ENCODE data around the gene TRDMT1. TPM values are rescaled to one million over a fixed set of nuclear protein-coding genes. Genes with fewer than 3 reads are reported as not detected.

TRDMT1 gene
- polyA plus RNA-seq, 1 donor = 7.2 TPM

- no peak for DNase-seq
These were observed 26.8 kb downstream of the TRDMT1 start for GRCh38 chr10:17174626-17175025.

- no peak for DNase-seq
These were observed 30.3 kb downstream of the TRDMT1 start for GRCh38 chr10:17171141-17171641.

DNA sequence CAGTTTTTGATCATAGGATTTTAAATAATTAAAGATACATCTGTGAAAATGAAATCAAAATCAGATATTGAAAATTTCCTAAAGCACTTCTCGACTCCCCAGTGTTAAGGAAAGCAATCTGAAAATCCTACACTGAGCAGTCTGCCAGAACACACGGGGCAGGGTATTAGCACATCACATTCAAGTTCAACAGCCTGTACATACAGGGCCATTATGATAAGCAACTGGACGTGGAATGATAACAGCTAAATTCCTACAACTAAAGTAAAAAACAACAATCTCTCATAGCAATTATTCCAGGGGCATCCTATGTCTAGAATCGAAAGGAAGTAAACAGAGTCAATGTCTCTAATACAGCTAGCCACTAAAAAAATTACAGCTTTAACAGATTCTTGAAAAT, 31.7 kb downstream of the TRDMT1 start:
- no peak for DNase-seq

DNA sequence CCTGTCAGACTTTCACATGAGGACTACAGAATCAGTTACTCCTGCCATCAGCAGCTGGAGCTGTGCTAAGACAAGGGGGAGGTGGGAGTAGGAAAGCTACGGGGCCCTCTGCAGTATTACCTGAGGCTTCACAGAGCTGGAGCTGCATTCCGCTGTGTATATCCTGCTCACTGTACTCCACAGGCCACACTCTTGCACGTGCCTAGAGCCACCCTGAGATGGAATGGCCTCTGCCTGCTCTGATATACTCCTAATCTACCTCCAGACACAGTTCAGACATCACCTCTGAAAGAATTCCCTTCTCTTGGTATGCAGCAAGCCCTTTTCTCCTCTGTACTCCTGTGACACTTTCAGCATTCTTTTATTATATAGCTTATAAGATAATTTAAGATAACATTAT, 34.8 kb downstream of the TRDMT1 start:
- no peak for DNase-seq

GRCh38 chr10:17162828-17163227, 38.6 kb downstream of the TRDMT1 start:
- DNase-seq = no peak

- no peak for DNase-seq
These were observed 39.7 kb downstream of the TRDMT1 start for GRCh38 chr10:17161775-17162174.

- no peak for DNase-seq
These were observed 44.4 kb downstream of the TRDMT1 start for GRCh38 chr10:17157024-17157423.

DNA sequence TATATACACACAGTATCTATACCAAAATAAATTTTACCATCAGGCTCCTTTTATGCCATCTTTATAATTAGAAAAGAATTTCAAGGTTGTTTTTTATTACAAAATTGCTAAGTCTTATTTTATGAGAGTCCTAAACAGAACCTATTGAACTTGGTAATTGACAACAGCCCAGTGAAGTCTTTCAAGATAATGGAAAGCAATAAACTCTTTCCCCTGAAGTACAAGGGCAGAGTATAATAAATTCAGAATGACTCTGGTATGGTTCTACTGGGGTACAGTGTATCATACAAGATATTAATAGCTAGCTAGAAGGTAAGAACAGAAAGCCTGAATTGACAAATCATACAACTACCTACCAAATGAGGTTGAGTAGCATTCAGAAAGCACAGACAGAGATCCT, 45.6 kb downstream of the TRDMT1 start:
- no peak for DNase-seq

- DNase-seq = no peak
These were observed 47.4 kb downstream of the TRDMT1 start for GRCh38 chr10:17154116-17154515.

GRCh38 chr10:17153321-17153720, 48.2 kb downstream of the TRDMT1 start:
- no peak for DNase-seq

DNA sequence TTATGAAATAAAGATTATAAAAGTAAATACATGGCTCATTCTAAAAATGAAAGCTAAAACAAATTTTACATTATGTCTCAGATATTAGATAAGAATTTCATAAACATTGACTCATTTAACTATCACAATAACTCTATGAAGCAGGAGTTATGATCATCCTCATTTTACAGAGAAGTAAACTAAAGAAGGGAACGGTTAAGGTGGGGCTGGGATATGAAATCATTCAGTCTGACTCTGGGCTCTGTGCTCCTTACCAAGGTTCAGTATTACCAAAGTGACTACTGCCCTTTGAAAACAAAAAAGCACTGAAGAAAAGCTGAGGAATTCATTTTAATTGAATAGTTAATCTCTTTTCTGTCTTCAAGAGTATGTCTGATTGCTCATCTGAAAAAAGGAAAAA, 49.8 kb downstream of the TRDMT1 start:
- DNase-seq = no peak

- DNase-seq = no peak
These were observed 53.5 kb downstream of the TRDMT1 start for GRCh38 chr10:17147884-17148489.

GRCh38 chr10:17146892-17147291, 54.6 kb downstream of the TRDMT1 start:
- DNase-seq = no peak

DNA sequence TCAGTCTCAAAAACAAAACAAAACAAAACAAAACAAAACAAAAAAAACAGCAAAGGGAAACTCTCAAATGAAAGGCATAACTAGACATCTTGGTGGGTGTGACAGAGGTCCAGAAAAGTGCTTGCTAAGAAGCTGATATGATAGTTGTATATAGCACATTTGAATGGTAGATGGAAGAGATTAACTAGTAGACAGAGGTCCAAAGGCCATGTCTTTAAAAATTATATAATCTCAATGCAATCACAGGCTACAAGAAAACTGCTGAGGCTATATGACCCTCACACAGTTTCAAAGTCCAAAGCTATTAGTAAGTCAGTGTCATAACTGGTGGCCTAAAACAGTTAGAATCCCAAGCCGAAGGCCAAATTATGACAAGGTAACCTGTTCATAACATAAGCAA, 56.2 kb downstream of the TRDMT1 start:
- DNase-seq = no peak

DNA sequence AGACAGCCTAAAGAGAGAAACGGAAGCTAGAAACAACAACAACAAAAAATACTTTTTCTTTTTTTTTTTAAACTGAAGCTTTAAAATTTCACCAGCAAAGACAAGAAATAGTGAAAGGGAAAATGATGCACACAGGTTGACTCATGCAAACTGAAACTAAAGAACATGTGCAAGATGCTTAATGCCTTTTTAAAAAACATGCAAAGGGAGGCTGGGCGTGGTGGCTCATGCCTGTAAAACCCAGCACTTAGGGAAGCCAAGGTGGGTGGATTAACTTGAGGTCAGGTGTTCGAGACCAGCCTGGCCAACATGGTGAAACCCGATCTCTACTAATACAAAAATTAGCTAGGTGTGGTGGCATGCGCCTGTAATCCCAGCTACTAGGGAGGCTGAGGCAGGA, 56.7 kb downstream of the TRDMT1 start:
- DNase-seq = no peak

GRCh38 chr10:17144032-17144431, 57.4 kb downstream of the TRDMT1 start:
- DNase-seq = no peak

DNA sequence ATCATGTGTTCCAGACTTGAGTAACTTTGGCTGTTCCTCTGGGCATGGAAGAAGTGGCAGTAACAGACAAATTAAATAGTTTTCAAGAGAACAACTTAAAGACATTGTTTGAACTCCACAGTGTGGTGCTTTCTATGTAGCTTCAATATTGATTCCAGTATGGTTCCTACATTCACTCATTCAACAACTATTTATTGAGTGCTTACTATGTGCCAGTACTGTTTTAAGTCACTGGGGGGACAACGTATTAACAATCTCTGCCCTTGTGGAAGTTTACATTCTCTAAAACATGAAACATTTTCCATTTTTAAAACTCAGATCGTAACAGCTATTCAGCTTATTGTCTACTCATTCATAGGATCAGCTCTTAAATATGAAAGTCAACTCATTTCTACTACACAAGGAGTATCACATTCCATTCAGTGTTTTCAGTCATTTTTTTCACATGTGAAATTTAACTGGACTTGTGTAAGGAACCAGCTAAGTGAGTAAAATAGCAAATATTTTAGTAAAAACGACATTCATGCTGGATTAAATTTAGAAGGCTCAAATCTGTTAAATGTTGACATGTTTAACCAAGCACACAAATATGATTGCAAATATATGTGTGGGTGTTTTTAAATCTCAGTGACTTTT, 58.3 kb downstream of the TRDMT1 start:
- DNase-seq = no peak

DNA sequence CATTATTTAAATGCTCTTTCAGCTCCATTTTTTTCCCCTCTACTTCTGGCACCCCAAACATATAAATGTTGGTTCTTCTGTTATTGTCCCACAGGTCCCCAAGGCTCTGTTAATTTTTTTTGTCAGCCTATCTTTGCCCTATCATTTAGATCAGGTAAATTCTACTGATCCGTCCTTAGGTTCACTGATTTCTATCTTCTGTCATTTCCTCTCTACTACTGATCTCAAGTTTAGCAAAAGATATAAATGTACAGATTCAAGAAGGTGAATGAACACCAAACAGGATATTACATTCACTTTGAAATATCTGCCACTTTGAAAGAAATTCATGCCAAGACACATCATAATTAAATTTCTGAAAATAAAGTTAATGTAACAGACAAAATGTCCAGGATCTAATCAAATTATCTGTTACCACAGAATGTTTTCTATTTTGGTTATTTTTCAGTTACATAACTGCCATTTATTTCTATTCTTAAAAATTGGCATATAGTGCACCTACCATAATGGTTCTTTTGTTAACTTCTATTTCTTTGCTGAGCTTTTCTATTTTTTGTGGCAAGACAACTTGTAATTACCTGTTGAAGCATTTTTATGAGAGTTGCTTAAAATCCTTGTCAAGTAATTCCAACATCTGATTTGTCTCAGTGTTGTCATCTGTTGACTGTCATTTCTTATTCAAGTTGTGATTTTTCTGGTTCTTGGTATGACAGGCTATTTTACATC, 59.8 kb downstream of the TRDMT1 start:
- DNase-seq = no peak

DNA sequence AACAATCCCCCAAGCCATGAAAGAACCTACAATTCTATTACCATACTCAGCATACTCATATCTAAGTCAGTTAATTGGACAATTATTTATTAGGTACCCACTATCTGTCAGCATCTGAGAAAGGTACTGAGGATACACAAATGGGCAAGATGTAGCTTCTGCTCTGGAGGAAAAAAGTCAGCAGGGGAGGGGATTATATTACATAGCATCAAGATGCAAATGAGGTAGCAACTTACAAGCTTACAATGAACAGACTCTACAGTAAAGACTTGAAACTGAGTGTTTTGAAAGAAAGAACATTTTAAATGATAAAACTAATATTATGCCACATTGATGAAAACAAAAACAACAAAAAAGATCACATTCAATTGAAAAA, 61.1 kb downstream of the TRDMT1 start:
- DNase-seq = no peak

- no peak for DNase-seq
These were observed 62.9 kb downstream of the TRDMT1 start for GRCh38 chr10:17138460-17139042.

DNA sequence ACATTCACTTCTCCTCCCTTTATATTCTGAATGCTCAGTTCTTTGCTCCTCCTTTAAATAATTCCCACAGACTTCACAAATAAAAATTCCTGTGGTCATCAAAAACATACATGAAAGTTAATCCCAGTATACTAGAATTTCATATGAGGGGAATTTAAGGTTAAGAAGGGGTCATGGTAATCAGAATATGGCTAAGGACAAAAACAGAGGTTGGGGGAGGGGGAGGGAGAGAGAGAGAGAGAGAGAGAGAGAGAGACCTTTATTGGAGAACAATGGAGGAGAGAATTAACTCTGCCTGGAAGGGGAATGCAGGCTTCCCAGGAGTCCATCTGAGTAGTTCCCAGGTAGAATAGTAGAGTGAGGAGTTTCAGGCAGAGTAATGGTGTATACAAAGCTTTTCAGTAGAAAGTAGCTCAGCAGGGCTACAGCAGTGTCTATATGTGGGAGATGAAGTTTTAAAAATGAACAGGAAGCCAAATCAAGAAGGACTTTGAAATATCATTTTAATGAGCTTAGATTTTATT, 66.7 kb downstream of the TRDMT1 start:
- DNase-seq = no peak

GRCh38 chr10:17134282-17134681, 67.2 kb downstream of the TRDMT1 start:
- no peak for DNase-seq

DNA sequence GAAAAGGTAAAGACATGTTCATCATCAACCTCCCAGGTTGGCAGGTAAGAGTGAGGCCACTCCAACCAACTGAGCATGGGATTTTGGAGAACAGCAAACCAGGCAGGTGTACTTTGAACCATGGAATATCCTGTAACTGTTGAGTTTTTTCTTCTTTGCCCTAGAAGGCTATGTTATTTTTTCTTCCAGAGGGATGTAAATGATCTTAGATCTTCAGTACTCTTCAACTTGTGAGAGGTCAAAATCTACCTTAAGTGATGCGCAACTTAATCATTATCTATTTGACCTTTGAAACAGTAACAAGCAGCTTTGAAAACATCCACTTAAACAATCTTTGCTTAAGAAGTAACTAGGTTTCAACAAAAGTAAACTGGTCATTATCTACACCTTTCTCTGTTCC, 71.7 kb downstream of the TRDMT1 start, which contains the start of gene CUBN:
Gene CUBN, minus strand, starts transcription at position 71 of the 400 bp plus-strand sequence. Its CDS starts 46 bp downstream, at position 25.
- no peak for DNase-seq
